Posterior cingulate gyrus (tissue), 11 donors: Measurements from ENCODE around the gene COL4A5.
A peak's percentile ranks its signal among the peaks of the same experiment; 100 is the strongest.
"Not testable (repeated sequence)": the region's sequence is repeated elsewhere in the genome, so short reads cannot be mapped to it uniquely, and the experiment has no call there.

Experiments
- DNase-seq, 10 donors: peaks; one replicate each; pipeline versions ENCODE4 v3.0.0 to v3.0.0-alpha.2; 2020 to 2021; ENCODE audit warnings: mixed read lengths in 3 of 10
- intact Hi-C: fragments of 100-400 bp; cut with DNase I; formaldehyde crosslinking; loops from one replicate; pipeline ENCODE4 v1.15.1; 2023

COL4A5 gene

DNA sequence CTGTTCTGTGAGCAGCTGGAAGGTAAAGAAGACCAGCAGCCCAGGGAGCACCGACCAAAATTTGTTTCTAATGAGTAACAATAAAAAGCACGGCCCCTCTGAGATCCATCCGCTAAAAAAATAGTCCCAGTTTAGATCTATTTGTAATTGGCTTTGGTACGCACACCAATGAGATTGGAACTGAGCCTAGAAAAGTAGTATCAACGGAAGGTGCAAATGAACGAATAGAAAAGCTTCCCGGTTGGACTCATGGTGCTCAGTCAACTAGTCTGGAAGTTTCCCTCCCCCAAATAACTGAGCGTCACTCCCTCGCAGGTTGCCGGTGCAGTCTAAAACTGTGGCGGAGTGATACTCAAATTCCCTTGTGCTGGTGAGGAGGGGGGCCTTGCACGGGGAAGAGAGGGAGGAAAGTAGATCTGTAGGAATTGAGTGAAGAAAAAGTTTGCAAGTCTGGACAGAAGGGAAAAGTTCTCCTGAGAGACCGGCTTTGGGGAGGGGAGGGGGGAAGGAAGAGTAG, at the start of gene COL4A5:
COL4A5 (plus strand) TSS at position 413 of the 517 bp plus-strand sequence. CDS start 288 bp downstream, outside the sequence.
- peak in 4 of 10 donors; percentile 2 to 68 (median 36) for DNase-seq
- intact Hi-C loops, result no loop called here

DNA sequence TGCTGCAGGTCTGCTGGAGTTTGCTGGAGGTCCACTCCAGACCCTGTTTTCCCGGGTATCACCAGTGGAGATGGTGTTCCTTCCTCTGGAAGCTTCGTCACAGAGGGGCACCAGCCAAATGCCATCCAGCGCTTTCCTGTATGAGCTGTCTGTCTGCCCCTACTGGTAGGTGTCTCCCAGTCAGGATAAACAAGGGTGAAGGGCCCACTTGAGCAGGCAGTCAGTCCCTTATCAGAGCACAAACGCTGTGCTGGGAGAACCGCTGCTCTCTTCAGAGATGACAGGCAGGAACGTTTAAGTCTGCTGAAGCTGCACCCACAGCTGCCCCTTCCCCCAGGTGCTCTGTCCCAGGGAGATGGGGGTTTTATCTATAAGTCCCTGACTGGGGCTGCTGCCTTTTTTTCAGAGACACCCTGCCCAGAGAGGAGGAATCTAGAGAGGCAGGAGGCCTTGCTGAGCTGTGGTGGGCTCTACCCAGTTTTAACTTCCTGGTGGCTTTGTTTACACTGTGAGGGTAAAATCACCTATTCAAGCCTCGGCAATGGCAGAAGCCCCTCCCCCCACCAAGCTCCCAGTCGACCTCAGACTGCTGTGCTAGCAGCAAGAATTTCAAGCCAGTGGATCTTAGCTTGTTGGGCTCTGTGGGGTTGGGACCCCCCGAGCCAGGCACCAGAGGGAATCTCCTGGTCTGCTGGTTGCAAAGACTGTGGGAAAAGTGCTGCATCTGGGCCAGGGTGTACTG, 48.5 kb upstream of the COL4A5 start:
- DNase-seq, intact Hi-C loops: not testable (repeated sequence)

DNA sequence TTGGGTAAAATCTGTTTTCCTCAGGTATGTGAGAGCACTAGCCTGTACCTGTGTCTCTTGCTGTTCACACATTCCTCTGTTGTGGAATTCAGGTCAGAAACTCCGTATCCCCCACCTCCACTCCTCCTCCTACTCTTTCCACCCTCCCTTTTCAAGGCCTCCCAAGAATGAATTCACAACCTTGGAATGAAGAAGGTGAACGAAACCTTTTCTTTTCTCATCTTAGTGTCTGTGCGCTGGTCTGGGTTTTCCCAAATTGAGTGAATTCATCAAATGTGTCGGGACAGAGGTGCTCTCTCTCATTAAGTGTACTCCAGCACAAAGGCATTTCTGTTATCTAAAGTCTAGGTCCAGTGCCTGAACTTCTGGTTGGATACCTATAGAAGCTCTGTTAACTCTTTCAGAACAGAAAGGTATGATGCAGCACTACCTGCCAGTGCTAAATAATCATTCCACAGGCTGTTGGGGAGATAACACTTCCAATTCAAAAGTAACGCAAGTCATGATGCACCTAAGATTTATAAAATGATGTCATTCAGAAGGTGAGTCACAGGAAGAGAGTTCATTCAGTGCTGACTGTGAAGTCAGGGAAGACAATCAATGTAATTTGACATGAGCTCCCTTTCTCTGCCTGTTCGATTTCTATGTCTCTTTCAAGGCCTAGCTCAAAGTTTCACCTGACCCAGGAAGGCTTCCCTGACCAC, 43.3 kb upstream of the COL4A5 start:
- intact Hi-C loops, result no loop called here
- DNase-seq, result no peak

DNA sequence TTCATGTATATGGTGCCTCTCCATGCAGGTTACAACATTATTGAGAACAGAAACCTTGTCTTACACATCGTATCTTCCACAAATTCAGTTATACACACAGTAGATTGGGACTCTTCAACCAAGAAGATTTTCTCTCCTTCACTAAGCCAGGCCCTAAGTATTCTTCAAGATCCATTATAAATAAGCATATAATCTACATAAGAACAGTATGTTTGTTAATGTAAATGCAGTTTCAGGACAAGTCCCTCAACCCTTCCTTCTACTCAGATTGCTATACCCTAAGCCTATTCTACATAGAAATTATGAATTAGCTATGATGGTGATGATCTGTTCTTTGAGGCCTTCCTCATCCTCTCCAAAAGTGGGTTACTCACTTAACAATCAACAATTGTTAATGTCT, 42.7 kb upstream of the COL4A5 start:
- intact Hi-C loops, result no loop called here
- no peak for DNase-seq

DNA sequence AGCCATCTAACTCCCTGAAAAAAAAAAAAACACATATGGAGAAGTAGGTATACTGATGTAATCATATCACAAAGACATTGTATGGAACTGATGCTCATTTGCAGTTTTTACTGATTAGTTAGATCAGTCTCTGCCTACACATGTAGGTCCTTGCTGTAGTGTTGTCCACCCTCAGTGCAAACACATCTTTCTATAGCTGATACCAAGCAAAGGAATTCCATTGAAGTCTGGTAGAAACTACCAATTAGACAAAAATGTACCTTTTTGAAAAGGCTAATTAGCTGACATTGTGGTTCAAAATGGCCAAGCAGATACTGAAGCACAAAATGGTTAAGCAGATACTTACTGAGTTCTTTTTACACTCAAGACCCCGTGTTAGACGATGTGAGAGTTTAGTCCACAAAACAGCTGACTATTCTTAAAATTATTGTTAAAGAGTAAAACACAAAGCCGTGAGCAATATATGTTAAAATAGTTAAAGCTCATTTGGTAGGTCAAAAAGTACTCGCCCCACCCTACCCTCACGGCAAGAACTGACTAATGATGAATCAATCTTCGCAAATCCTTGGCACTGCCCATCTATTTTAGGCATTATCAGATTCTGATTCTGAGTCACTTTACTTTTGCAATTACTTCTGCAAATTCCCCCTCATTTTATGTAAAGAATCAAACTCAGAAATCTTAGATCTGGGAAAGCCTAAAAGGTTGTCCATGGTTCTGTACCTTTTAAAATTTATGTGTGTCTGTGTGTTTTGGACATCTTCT, 41.8 kb upstream of the COL4A5 start:
- intact Hi-C loops, result no loop called here
- no peak for DNase-seq

DNA sequence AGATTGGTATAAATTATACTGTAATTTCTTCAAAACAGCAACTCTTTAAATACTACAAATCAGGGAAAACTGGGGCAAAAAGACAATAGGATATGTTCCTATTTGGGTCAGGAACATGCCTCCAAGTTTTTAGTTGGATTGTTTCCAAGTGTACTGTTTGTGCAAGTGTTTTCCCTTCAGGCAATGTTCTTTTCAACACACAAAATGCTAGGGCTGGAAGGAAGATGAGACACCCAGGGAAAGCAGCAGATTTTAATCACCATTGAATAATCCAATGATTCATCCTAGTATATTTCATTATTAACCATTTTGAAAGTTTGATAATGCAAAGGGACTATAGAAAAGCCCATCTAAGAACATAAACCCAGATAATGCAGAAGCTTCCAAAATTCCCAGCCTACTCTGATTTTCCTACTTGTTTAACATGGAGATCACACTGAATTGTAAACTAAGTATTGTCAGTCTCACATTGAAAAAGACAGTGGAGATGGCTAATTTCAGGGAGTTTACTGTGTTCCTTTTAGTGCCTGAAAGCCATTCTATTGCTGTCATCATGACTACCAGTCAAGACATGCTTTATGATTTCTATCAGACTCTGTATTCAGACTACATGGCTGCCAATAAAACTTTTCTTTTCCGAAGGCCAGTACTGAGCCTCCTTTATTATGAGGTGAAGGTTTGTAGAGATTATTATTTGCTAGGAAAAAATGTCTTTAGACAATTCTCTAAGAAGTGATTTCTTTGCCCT, 40.0 kb upstream of the COL4A5 start:
- intact Hi-C loops, result no loop called here
- no peak for DNase-seq

DNA sequence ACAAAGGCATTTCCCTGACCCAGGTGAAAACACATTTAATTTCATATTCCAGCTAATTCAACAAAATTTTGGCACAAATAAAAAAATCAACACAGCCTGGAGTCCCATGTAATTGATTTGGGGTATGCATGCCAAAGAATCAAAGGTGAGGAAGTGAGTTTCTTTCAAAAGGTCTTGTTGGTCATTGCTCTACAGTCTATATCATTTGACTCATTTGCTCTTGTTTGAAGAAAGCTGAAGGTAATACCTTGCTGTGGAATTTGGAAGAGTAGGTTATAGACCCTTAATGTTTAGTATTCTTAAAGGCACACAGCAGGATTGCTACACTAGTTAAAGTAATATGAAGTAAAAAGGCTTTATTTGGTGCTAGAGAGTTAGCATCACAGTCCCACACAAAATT, 26.9 kb upstream of the COL4A5 start:
- DNase-seq, result no peak
- intact Hi-C loops, result no loop called here

DNA sequence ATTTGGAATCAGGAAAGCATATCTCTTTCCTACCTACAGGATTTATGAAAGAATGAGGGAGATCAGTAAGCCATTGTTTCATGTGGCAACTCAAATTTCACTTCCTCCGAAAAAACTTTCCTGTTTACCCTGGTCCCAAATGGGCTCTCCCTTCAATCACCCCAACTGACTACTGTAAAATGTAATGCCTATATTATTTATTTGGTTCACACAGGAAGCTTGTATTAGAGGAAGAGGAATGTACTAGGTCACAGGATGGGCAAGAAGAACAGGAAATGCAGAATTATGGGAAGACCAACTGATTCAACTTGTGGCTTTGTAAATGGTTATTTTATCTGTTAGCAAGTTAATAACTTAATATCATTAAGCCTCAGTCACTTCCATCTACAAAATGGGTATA, 24.5 kb upstream of the COL4A5 start:
- intact Hi-C loops, result no loop called here

DNA sequence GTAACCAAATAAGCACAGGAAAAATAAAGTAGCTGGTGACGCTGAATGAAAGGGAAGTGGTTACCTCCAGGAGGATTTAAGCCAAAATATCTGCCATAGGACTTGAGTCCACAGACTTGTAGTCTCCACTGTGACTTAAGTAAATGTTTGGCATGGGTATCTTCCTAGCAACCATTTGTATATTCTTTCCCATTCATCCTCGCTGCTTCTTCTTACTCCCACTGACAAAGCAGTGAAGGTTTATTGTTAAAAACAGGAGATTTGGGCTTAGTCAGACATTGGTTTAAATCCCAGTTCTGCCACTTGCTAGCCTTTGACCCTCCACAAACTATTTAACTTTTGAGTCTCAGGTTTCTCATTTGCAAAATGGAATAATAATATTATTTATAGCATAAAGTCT, 23.7 kb upstream of the COL4A5 start:
- intact Hi-C loops, result no loop called here
- DNase-seq, result no peak

More for the DNA sequence above, 24.5 kb upstream of the COL4A5 start:
- no peak for DNase-seq

DNA sequence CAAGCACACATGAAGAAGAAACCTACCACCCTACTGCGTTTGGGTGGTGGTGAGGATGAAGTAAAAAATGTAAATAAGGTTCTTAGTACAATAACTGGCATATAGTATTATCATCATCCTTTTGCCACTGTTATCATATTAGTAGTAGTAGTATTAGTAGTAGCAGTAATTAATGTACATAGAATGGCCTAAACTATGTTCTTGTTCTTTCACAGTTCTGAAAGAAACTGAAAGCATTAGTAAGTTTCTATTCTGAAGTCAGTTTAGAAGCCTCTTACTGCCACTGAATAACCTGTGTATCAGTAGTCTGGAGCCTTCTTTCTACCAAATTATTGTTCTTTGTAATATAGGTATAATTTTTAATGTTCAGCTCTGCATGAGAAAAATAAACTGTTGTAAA, 22.4 kb upstream of the COL4A5 start:
- DNase-seq, result no peak
- intact Hi-C loops, result no loop called here

DNA sequence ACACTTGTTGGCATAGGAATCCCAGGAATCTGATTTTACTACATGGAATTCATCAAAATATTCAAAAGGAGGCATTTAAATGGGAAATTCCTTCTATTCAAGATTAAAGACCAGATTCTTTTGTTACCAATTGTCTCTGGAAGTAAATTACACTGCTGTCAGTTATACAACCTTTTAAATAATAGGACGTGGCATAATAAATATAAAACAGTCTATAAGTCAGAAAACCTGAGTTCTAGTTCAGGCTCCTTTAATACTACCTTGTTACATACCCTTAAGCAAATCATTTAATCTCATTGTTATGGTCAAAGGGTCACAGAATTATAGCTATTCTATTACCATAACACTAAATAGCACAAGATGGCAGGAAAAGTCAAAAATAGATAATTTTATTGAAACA, 20.2 kb upstream of the COL4A5 start:
- no peak for DNase-seq
- intact Hi-C loops, result no loop called here

DNA sequence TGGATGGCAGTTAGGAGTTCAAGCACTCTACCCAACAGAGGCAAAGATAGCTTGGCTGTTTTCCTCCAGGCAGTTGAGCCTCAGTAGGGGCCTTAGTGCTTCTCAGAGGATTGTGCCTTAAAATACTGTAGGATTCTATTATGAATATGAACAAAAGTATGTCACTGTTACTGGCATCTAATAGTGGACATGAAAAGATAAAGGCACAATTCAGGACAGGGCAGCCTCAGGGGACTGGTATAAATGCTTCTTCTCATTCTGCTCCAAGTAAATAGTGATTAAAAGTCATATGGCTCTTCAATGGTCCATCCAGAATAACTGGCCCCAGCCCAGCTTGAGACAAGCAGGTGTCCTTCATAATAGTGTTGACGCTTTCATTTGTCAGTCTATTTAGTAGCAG, 19.2 kb upstream of the COL4A5 start:
- intact Hi-C loops, result no loop called here
- no peak for DNase-seq

DNA sequence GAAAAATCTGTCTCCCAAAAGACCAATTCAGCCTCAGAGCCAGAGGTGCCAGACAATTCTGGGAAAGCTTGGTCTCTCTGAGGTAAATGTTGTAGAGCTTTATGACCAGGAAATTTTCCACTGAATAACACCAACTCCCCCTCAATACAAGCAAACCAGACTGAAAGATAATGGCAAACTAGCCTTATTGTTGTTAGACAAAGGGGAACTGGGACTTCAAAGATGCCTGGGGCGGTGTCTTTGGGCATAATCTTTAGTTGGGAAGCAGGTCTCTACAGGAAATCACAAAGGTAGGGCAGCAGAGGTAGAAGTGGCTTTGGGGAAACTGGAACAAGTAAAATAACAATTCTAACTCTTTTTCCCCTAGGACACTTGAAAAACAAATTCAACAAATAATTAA, 13.4 kb upstream of the COL4A5 start:
- no peak for DNase-seq
- intact Hi-C loops, result no loop called here

DNA sequence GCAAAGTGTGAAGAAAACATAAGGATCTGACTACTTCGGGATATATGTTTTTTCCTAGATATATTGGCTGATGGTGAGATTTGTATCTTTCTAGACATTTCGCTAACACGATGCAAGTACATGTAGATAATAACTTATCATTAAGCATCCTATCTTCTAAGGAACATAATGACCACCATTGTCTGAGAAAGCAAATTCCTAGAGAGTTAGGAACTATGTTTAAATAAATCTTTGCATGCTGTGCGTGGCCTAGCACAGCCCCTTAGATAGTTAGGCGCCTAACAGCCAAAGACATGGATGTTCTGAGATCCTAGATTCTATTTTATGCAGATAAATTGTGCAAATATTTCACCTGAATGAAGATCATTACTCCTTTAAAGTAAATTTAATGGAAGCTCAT, 4.4 kb upstream of the COL4A5 start:
- intact Hi-C loops, result no loop called here
- DNase-seq, result no peak

DNA sequence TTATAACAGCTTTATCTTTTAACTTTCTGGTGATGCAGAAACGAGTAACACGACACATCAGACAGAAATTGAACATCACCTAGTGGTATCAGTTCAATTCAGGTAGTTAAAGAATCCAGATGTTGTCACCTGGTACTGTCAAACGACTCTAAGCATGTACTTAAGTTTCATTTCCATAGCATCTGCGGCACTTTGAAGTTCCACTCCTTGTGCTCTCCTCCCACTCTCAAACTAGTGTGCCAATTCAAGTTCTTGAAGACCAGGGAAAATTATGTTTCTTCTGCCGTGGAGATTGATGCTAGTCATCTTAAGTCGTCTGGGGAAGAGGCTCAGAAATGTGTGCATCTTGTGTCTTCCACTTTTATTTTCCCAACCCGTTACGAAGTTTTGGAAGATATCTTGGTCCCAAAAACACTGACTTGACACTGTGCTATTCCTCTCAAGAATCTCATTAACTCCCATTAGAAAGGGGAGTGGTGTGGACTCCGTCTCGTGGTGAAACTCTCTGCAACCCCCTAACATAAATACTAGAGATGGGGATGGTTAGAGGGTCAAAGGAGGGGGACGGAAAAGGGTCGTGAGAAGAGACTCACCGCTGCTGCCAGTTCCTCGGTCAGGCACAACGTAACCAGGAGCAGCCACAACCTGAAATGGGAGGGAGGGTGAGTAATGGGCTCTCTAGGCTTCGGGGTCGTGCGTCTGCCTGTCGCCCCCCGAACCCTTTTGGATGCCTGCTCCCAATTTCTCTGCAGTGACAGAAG, 2.1 kb upstream of the COL4A5 start:
- no peak for DNase-seq
- intact Hi-C loops, result no loop called here

DNA sequence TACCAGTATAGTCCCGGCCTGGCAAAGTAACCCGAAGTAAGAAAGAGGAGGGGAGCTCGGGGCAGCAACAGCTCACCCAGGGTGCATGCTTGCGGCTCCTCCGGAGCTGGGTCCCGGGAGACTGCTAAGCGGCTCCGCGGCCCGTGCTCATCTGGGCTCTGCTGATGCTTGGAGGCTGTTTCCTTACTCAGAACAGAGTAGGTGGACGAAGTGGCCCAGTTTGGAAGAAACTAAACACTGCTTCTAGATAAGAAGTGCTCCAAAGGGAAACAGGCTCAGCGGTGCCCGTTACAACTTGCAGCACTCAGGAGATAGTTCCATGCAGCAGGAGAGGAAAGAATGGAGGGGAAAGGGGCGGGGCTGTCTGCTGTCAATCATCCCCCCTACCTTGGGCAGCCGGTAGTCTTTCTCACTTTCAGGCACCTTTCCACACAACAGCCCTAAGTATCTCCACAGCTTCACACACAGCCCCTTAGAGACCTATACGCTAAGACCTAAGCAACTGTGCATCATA, 1.5 kb upstream of the COL4A5 start, which contains the start of gene COL4A6:
COL4A6 (minus strand) TSS at position 313 of the 514 bp plus-strand sequence; CDS start at position 87, 226 bp downstream.
- intact Hi-C loops, result no loop called here
- peak in 3 of 10 donors; percentile 18 to 72 (median 65) for DNase-seq

DNA sequence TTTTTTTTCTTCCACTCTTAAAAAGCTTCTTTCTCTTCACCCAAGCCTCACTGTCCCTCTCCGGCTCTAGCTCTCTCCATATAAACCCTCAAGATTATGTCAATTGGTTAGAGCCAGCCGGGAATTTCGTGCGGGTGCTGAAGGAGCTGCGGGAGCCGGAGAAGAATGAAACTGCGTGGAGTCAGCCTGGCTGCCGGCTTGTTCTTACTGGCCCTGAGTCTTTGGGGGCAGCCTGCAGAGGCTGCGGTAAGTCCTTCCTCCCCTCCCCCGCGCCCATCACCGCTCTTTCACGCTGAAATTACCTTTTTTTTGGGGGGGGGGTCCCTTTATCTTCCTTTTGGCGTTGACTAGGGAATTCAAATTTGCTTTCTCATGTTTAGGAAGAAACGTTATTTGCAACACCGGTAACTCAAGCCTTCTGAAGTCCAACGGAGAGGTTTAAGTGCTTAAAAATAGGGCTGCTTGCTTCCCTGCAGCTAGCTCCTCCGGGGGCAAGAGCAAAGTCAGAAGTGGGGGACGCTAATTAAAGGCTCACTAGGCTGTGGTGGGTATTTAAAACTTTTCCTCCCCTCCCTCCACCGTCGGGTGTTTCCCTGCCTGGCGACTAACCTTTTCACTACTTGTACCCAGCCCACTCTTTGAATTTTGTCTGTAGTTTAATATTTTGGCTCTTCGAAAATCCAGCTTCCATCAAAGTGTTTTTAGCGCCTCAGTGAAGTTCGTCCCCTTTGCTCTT, 491 bp downstream of the COL4A5 start:
- intact Hi-C loops, result no loop called here
- peak in 4 of 10 donors; percentile 9 to 73 (median 65) for DNase-seq

DNA sequence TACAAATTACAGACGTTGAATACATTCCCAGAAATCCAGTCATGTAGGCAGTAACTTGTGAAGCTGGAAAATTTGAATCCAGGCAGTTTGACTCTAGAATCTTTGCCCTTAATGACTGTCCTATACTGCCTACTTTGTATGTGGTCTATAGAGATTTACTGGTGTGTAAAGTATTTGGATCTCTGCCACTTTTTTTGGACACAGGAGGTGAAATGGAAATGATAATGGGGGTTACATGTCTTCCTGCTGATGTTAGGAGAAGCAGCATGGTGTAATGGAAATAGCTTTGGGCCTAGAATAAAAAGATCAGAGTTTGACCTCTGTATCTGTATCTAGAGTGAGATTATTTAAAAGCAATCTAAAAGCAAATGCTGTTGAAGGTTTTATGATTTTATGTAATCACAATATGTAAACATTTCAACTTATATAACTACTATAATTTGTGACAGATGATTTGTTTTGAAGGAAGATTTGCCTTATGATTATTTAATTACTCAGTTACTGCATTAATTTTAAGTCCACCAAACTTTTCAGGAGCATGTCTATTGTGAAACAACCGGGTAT, 3.3 kb downstream of the COL4A5 start:
- intact Hi-C loops, result no loop called here
- DNase-seq, result no peak
